Colonic mucosa (tissue), 4 donors: ENCODE measurements around the gene SESTD1. TPM values are rescaled to one million over a fixed set of nuclear protein-coding genes. Genes with fewer than 3 reads are reported as not detected.

Experiments
- DNase-seq: peaks from one replicate; pipeline ENCODE4 v3.0.0-alpha.2; 2020
- H3K27ac ChIP-seq: fragments of 200-600 bp; one replicate; pipeline ENCODE4 v1.8.0; 2021
- H3K27me3 ChIP-seq: fragments of 200-600 bp; one replicate; pipeline ENCODE4 v1.8.0; 2021
- H3K36me3 ChIP-seq: fragments of 200-600 bp; one replicate; pipeline ENCODE4 v1.8.0; 2021
- H3K4me1 ChIP-seq: fragments of 200-600 bp; one replicate; pipeline ENCODE4 v1.8.0; 2021; ENCODE audit warnings: mild to moderate bottlenecking
- H3K4me3 ChIP-seq: fragments of 200-600 bp; one replicate; pipeline ENCODE4 v1.8.0; 2021
- H3K9ac ChIP-seq, 2 donors: one replicate each; pipeline ENCODE4 v1.7.0; 2013; ENCODE audit warnings: control low read depth in 2 of 2, low read depth in 2 of 2, low read length in 2 of 2
- H3K9me3 ChIP-seq: fragments of 200-600 bp; one replicate; pipeline ENCODE4 v1.8.0; 2021
- CTCF ChIP-seq: fragments of 200-600 bp; IDR thresholded peaks from one replicate; pipeline ENCODE4 v1.8.0; 2022; ENCODE audit warnings: antibody characterized with exemption, mild to moderate bottlenecking
- intact Hi-C: fragments of 100-400 bp; cut with DNase I; formaldehyde crosslinking; loops from one replicate; pipeline ENCODE4 v1.14.1; 2022
- total RNA-seq, 2 donors: library from RNA; stranded (reverse); fragmentation: NEBNext Ultra II Directional in 1 of 2; extraction: Animal tissue kit (Norgen Biotek cat#: 25700) in 1 of 2; gene quantifications; one replicate each; pipeline ENCODE4 v1.2.1, GENCODE V29; 2021
- donor health status: healthy.
- donor health status: DM: no; HTN: no; CAD: no.
- donor health status: DM: no; HTN: no; CAD: no.

Gene SESTD1
- total RNA-seq, 2 donors from 2014 or later = 25.5 to 41.3 TPM

DNA sequence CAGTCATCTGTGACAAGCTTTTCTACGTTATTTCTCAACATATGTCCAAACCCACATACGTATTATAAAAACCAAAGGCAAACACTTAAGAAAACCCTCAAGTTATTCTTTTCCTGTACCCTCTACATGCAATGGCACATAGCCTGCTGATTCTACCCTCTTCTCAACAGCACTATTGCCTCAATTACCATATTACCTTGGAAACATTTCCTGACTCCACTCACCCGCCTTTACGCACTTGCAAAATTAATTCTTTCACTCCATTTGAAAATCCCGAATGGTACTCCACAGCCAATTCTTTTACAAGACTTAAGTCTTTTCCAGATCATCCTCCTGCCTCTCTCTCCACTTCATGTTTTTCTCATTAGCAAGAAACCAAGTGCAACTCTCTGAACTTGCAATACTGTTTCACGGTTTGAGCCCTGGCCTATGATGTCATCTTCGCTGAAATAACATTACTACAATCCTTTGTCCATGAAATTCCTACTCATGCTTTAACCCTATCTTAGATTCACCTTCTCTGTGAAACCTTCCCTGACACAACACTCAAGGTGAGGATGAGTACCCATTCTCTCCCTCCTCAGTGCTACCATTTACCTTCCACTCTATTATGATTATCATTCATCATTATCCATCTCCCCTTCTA, 29.0 kb downstream of the SESTD1 start:
- Histone ChIP-seq H3K27me3 (no peaks in the 10 kb centered on the region), H3K36me3 (no peaks in the 10 kb centered on the region), H3K4me1 (peaks cover 15% of the 10 kb centered on the region), H3K27ac (no peak overlapping the region), H3K9ac (no peak overlapping the region), H3K9me3 (no peaks in the 10 kb centered on the region), H3K4me3 (no peak overlapping the region)
- TF ChIP-seq CTCF = no peak
- DNase-seq = no peak
- intact Hi-C loops = no loop called here

DNA sequence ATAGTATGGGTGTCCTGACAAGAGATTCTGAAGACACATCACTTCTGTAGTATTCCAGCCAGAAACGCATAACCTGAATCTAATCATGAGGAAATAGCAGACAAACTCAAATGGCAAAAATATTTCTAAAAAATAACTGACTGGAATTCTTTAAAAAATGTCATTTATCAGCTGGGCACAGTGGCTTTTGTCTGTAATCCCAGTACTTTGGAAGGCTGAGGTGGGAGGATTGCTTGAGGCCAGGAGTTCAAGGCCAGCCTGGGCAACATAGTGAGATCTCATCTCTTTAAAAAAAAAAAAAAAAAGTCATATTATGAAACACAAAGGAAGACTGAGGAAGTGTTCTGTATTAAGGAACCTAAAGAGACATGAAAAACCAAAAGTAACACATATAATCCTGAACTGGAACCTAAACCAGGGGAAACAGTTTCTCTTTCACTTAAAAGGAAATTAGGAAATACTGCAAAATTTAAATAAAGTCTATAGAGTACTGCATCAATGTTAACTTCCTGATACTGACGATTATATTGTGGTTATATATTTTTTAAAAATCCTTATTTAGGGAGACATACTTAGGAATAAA, 29.9 kb downstream of the SESTD1 start:
- Histone ChIP-seq H3K36me3 (no peaks in the 10 kb centered on the region), H3K27me3 (no peaks in the 10 kb centered on the region), H3K9me3 (no peaks in the 10 kb centered on the region), H3K27ac (no peak overlapping the region), H3K9ac (no peak overlapping the region), H3K4me3 (no peak overlapping the region), H3K4me1 (peaks cover 14% of the 10 kb centered on the region)
- intact Hi-C loops = no loop called here
- no peak for DNase-seq
- no peak for TF ChIP-seq CTCF

- no peak overlapping the region for H3K9ac ChIP-seq
- DNase-seq = no peak
- no peak overlapping the region for H3K4me3 ChIP-seq
- peaks cover 5% of the 10 kb centered on the region for H3K4me1 ChIP-seq
- H3K27me3 ChIP-seq = no peaks in the 10 kb centered on the region
- intact Hi-C loops = no loop called here
- no peak for TF ChIP-seq CTCF
- H3K9me3 ChIP-seq = no peaks in the 10 kb centered on the region
- H3K36me3 ChIP-seq = no peaks in the 10 kb centered on the region
- H3K27ac ChIP-seq = no peak overlapping the region
Measured at GRCh38 chr2:179233626-179234430, 30.8 kb downstream of the SESTD1 start.

GRCh38 chr2:179233083-179233490, 31.5 kb downstream of the SESTD1 start:
- Histone ChIP-seq H3K27ac (no peak overlapping the region), H3K4me1 (no peaks in the 10 kb centered on the region), H3K36me3 (no peaks in the 10 kb centered on the region), H3K27me3 (no peaks in the 10 kb centered on the region), H3K4me3 (no peak overlapping the region), H3K9ac (no peak overlapping the region), H3K9me3 (no peaks in the 10 kb centered on the region)
- DNase-seq = no peak
- no peak for TF ChIP-seq CTCF
- intact Hi-C loops = no loop called here

GRCh38 chr2:179226961-179227259, 37.7 kb downstream of the SESTD1 start:
- Histone ChIP-seq H3K9ac (no peak overlapping the region), H3K9me3 (no peaks in the 10 kb centered on the region), H3K4me1 (no peaks in the 10 kb centered on the region), H3K36me3 (no peaks in the 10 kb centered on the region), H3K27ac (no peak overlapping the region), H3K4me3 (no peak overlapping the region), H3K27me3 (no peaks in the 10 kb centered on the region)
- no peak for TF ChIP-seq CTCF
- DNase-seq = no peak
- intact Hi-C loops = loop anchor here (10.0 kb wide), 2 partner anchors 118 to 218 kb away; no protein-coding TSS in a partner anchor
